DOHH2 (cell line): ENCODE results near the gene RPL29.

Experiments used
- CTCF ChIP-seq: fragments of 200-600 bp; sonication (generic); IDR thresholded peaks from one replicate; pipeline ENCODE4 v1.5.1; 2014; ENCODE audit warnings: antibody characterized with exemption, mild to moderate bottlenecking, low read depth, low read length; ENCODE audit not compliant: poor library complexity, severe bottlenecking
- EZH2phosphoT487 ChIP-seq: fragments of 200-600 bp; sonication (generic); IDR thresholded peaks from 2 replicates; pipeline ENCODE4 v1.6.1; 2017; ENCODE audit warnings: borderline replicate concordance, mild to moderate bottlenecking, antibody characterized with exemption, low read length, moderate library complexity, mixed read lengths

DNA sequence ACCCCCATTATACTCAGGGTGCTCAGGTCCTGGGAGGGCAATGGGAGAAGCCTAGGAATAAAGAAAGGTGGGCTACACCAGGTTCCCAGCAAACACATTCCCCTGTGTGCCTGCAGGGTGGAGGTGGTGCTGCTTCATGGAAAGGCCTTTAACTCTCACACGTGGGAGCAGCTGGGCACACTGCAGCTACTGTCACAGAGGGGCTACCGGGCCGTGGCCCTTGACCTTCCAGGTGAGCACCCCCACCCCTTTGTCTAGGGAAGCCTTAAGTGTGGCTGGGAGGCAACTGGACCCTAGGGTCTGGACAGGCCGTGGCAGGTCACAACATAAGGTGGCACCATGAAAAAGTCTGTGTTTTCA is 17.6 kb downstream of the RPL29 start:
- TF ChIP-seq CTCF (no peak), EZH2phosphoT487 (no peak)
